Tibial nerve (tissue), 4 donors: ENCODE measurements around the gene BOLA1. TPM values are rescaled to one million over a fixed set of nuclear protein-coding genes. Genes with fewer than 3 reads are reported as not detected.

Experiments
- DNase-seq, 2 donors: peaks; one replicate each; pipeline ENCODE4 v3.0.0-alpha.2; 2019; ENCODE audit warnings: low spot score in 2 of 2
- H3K27ac ChIP-seq, 4 donors: fragments of 200-600 bp; sonication (generic) in 3 of 4; one replicate each; pipeline ENCODE4 v1.5.1; 2017 to 2019; ENCODE audit warnings: mild to moderate bottlenecking in 1 of 4
- H3K27me3 ChIP-seq, 2 donors: fragments of 200-600 bp; sonication (generic) in 1 of 2; one replicate each; pipeline versions ENCODE4 v1.5.1 to v1.6.0; 2017 to 2019
- H3K36me3 ChIP-seq, 3 donors: fragments of 200-600 bp; sonication (generic); one replicate each; pipeline ENCODE4 v1.5.1; 2018 to 2019
- H3K4me1 ChIP-seq, 4 donors: fragments of 200-600 bp; sonication (generic) in 3 of 4; one replicate each; pipeline ENCODE4 v1.5.1; 2017 to 2019
- H3K4me3 ChIP-seq, 4 donors: fragments of 200-600 bp; sonication (generic) in 3 of 4; one replicate each; pipeline ENCODE4 v1.5.1; 2017 to 2019; ENCODE audit warnings: mild to moderate bottlenecking in 1 of 4, moderate library complexity in 1 of 4
- H3K9me3 ChIP-seq, 4 donors: fragments of 200-600 bp; sonication (generic) in 3 of 4; one replicate each; pipeline ENCODE4 v1.5.1; 2017 to 2019
- CTCF ChIP-seq, 5 experiments: fragments of 200-600 bp in 3 of 5; fragments of 450-650 bp in 2 of 5; sonication (generic) in 3 of 5; IDR thresholded peaks; one replicate each; pipeline ENCODE4 v1.5.1; 2016 to 2019; ENCODE audit warnings: antibody characterized with exemption in 5 of 5, mild to moderate bottlenecking in 3 of 5, moderate library complexity in 2 of 5
- EP300 ChIP-seq, 2 donors: sonication (generic); formaldehyde crosslinking; IDR thresholded peaks; one replicate each; pipeline ENCODE4 v1.6.1; 2017; ENCODE audit warnings: antibody characterized with exemption in 2 of 2, mild to moderate bottlenecking in 1 of 2
- POLR2A ChIP-seq, 2 donors: fragments of 450-650 bp; IDR thresholded peaks; one replicate each; pipeline ENCODE4 v1.6.1; 2017; ENCODE audit warnings: antibody characterized with exemption in 2 of 2, mild to moderate bottlenecking in 2 of 2, moderate library complexity in 2 of 2
- WGBS, 2 donors: methylation state at CpG; one replicate each; pipeline ENCODE4 v1.1.5; 2018; 5-methylcytosine and 5-hydroxymethylcytosine counted together
- total RNA-seq, 4 donors: library from RNA; depleted of rRNA; stranded (reverse); fragments of >200 nt; gene quantifications; one replicate each; pipeline ENCODE4 v1.1.0, GENCODE V29; 2016

Gene BOLA1
- total RNA-seq, 4 donors from 2014 or later: 28.5 to 81.9 (median 57.8) TPM

GRCh38 chr1:149887456-149888246 is 11.7 kb upstream of the BOLA1 start:
- Histone ChIP-seq H3K9me3 (no peaks in the 10 kb centered on the region), H3K36me3 (no peaks in the 10 kb centered on the region), H3K27ac (peak overlapping the region; percentile 95 to 100 (median 100)), H3K4me3 (peak overlapping the region; percentile 63 to 89 (median 78)), H3K4me1 (peaks cover 0 to 26% (median 14%) of the 10 kb centered on the region in 4 donors), H3K27me3 (no peaks in the 10 kb centered on the region)
- WGBS, 2 donors: 1% methylated on average over 36 to 46 of the region's 46 CpGs
- peak; percentile 61 to 88 for DNase-seq
- TF ChIP-seq CTCF (IDR thresholded peaks at IDR 0.05): peak in 2 of 5 experiments; percentile 24 to 34
- peak; percentile 55 to 100 for TF ChIP-seq EP300 (IDR thresholded peaks at IDR 0.05)
- peak; percentile 88 to 90 for TF ChIP-seq POLR2A (IDR thresholded peaks at IDR 0.05)

- WGBS, 2 donors: 2% methylated on average over 28 of the region's 28 CpGs
- Histone ChIP-seq H3K36me3 (no peaks in the 10 kb centered on the region), H3K27ac (peak overlapping the region; percentile 95 to 100 (median 100)), H3K27me3 (no peaks in the 10 kb centered on the region), H3K4me1 (peaks cover 0 to 26% (median 14%) of the 10 kb centered on the region in 4 donors), H3K4me3 (peak overlapping the region; percentile 41 to 83 (median 68)), H3K9me3 (no peaks in the 10 kb centered on the region)
- DNase-seq: peak; percentile 68 to 80
- TF ChIP-seq CTCF (IDR thresholded peaks at IDR 0.05) (peak; percentile 45 to 75 (median 67)), EP300 (IDR thresholded peaks at IDR 0.05) (no peak)
Measured at GRCh38 chr1:149888247-149888998, 10.9 kb upstream of the BOLA1 start.

GRCh38 chr1:149888999-149889289 is 10.4 kb upstream of the BOLA1 start:
- Histone ChIP-seq H3K36me3 (no peaks in the 10 kb centered on the region), H3K4me3 (peak overlapping the region; percentile 41 to 83 (median 68)), H3K9me3 (no peaks in the 10 kb centered on the region), H3K27me3 (no peaks in the 10 kb centered on the region), H3K4me1 (peaks cover 0 to 22% (median 12%) of the 10 kb centered on the region in 4 donors), H3K27ac (peak overlapping the region; percentile 95 to 100 (median 100))
- DNase-seq: peak in 1 of 2 donors; percentile 34
- 14 to 17% methylated on average over 6 of the region's 6 CpGs for WGBS, 2 donors
- TF ChIP-seq POLR2A (IDR thresholded peaks at IDR 0.05) (no peak), CTCF (IDR thresholded peaks at IDR 0.05) (no peak), EP300 (IDR thresholded peaks at IDR 0.05) (no peak)

- TF ChIP-seq CTCF (IDR thresholded peaks at IDR 0.05): no peak
- TF ChIP-seq EP300 (IDR thresholded peaks at IDR 0.05): no peak
- TF ChIP-seq POLR2A (IDR thresholded peaks at IDR 0.05): no peak
- Histone ChIP-seq H3K9me3 (no peaks in the 10 kb centered on the region), H3K27me3 (no peaks in the 10 kb centered on the region), H3K36me3 (no peaks in the 10 kb centered on the region), H3K4me1 (peaks cover 0 to 12% (median 2%) of the 10 kb centered on the region in 4 donors), H3K27ac (no peak overlapping the region), H3K4me3 (no peak overlapping the region)
- DNase-seq: no peak
- 90% methylated on average over 4 of the region's 4 CpGs for whole genome bisulfite sequencing, 2 donors
Measured at GRCh38 chr1:149896575-149896974, 2.8 kb upstream of the BOLA1 start.
